ENCODE results near the gene SH3GLB1.

Gene SH3GLB1

GRCh38 chr1:86733340-86733739 lies 29.0 kb downstream of the SH3GLB1 start:
- DNase-seq (ENCODE audit: low read depth in 1 of 2, low spot score in 1 of 2), result no peak

- DNase-seq (ENCODE audit: low read depth in 1 of 2, low spot score in 1 of 2), result no peak
Measured at GRCh38 chr1:86739648-86740509, 35.5 kb downstream of the SH3GLB1 start.

- no peak for DNase-seq (ENCODE audit: low read depth in 1 of 2, low spot score in 1 of 2)
Measured at GRCh38 chr1:86741947-86742572, 37.7 kb downstream of the SH3GLB1 start.

GRCh38 chr1:86747304-86747703 lies 42.9 kb downstream of the SH3GLB1 start:
- DNase-seq (ENCODE audit: low read depth in 1 of 2, low spot score in 1 of 2), result no peak

GRCh38 chr1:86748622-86749373 lies 44.4 kb downstream of the SH3GLB1 start:
- DNase-seq (ENCODE audit: low read depth in 1 of 2, low spot score in 1 of 2), result no peak

GRCh38 chr1:86750076-86750475 lies 45.7 kb downstream of the SH3GLB1 start:
- DNase-seq (ENCODE audit: low read depth in 1 of 2, low spot score in 1 of 2), result no peak

GRCh38 chr1:86750530-86750929 lies 46.2 kb downstream of the SH3GLB1 start:
- DNase-seq (ENCODE audit: low read depth in 1 of 2, low spot score in 1 of 2), result no peak

GRCh38 chr1:86751923-86752322 lies 47.5 kb downstream of the SH3GLB1 start:
- no peak for DNase-seq (ENCODE audit: low read depth in 1 of 2, low spot score in 1 of 2)

GRCh38 chr1:86753700-86754099 lies 49.3 kb downstream of the SH3GLB1 start:
- DNase-seq (ENCODE audit: low read depth in 1 of 2, low spot score in 1 of 2), result no peak

GRCh38 chr1:86754265-86754974 lies 50.0 kb downstream of the SH3GLB1 start:
- DNase-seq (ENCODE audit: low read depth in 1 of 2, low spot score in 1 of 2), result no peak

GRCh38 chr1:86756062-86756406 lies 51.7 kb downstream of the SH3GLB1 start:
- DNase-seq (ENCODE audit: low read depth in 1 of 2, low spot score in 1 of 2), result no peak

GRCh38 chr1:86757272-86757984 lies 53.1 kb downstream of the SH3GLB1 start:
- DNase-seq (ENCODE audit: low read depth in 1 of 2, low spot score in 1 of 2), result no peak

GRCh38 chr1:86758570-86758969 lies 54.2 kb downstream of the SH3GLB1 start:
- no peak for DNase-seq (ENCODE audit: low read depth in 1 of 2, low spot score in 1 of 2)

GRCh38 chr1:86760199-86760598 lies 55.8 kb downstream of the SH3GLB1 start:
- no peak for DNase-seq (ENCODE audit: low read depth in 1 of 2, low spot score in 1 of 2)

- no peak for DNase-seq (ENCODE audit: low read depth in 1 of 2, low spot score in 1 of 2)
Measured at GRCh38 chr1:86762336-86762735, 58.0 kb downstream of the SH3GLB1 start.

GRCh38 chr1:86764523-86764922 lies 60.1 kb downstream of the SH3GLB1 start:
- DNase-seq (ENCODE audit: low read depth in 1 of 2, low spot score in 1 of 2), result no peak

GRCh38 chr1:86765073-86765472 lies 60.7 kb downstream of the SH3GLB1 start:
- no peak for DNase-seq (ENCODE audit: low read depth in 1 of 2, low spot score in 1 of 2)

GRCh38 chr1:86765674-86766073 lies 61.3 kb downstream of the SH3GLB1 start:
- no peak for DNase-seq (ENCODE audit: low read depth in 1 of 2, low spot score in 1 of 2)

GRCh38 chr1:86768554-86768953 lies 64.2 kb downstream of the SH3GLB1 start:
- no peak for DNase-seq (ENCODE audit: low read depth in 1 of 2, low spot score in 1 of 2)

- no peak for DNase-seq (ENCODE audit: low read depth in 1 of 2, low spot score in 1 of 2)
Measured at GRCh38 chr1:86769065-86769464, 64.7 kb downstream of the SH3GLB1 start.

All from activated T-helper 1 cell treated with anti-CD3 and anti-CD28 coated beads, Interleukin-2, amount 50 U/mL, for 16 hours (primary cell).